H1 (cell line): ENCODE measurements around the gene GALNT9.

Source experiments
- ATF3 ChIP-seq: IDR thresholded peaks from 2 replicates; pipeline ENCODE4 v1.6.1; 2011; ENCODE audit warnings: low read depth, mild to moderate bottlenecking, low read length; ENCODE audit not compliant: insufficient read depth
- BRCA1 ChIP-seq: IDR thresholded peaks from 2 replicates; pipeline ENCODE4 v1.6.1; 2012; ENCODE audit warnings: low read depth, low read length, improper control_type of control experiment
- CHD1 ChIP-seq: IDR thresholded peaks from 2 replicates; pipeline ENCODE4 v1.6.1; 2012; ENCODE audit warnings: low read depth, low read length, improper control_type of control experiment
- CTCF ChIP-seq, 3 experiments: IDR thresholded peaks; 1 replicate in 2 of 3; 2 replicates in 1 of 3; pipeline versions ENCODE4 v1.5.1 to v1.6.1; 2011; ENCODE audit warnings: low read length in 3 of 3, mild to moderate bottlenecking in 3 of 3, inconsistent platforms in 2 of 3, low read depth in 1 of 3, moderate library complexity in 1 of 3; ENCODE audit not compliant: insufficient read depth in 1 of 3; ENCODE audit errors: control extremely low read depth in 1 of 3
- EP300 ChIP-seq, 2 experiments: IDR thresholded peaks; 1 replicate in 1 of 2; 2 replicates in 1 of 2; pipeline ENCODE4 v1.6.1; 2011 to 2012; ENCODE audit warnings: low read depth in 2 of 2, low read length in 2 of 2, mild to moderate bottlenecking in 2 of 2, borderline replicate concordance in 1 of 2, inconsistent platforms in 1 of 2, moderate library complexity in 1 of 2
- EZH2 ChIP-seq: fragments of 200-600 bp; sonication (generic); IDR thresholded peaks from 2 replicates; pipeline ENCODE4 v1.7.1; 2012; ENCODE audit warnings: low read depth, mild to moderate bottlenecking, moderate library complexity, low read length, inconsistent platforms; ENCODE audit not compliant: severe bottlenecking
- RNF2 ChIP-seq: fragments of 200-900, 300-1000 bp; sonication (generic); IDR thresholded peaks from 2 replicates; pipeline ENCODE4 v1.7.1; 2016; ENCODE audit warnings: borderline replicate concordance, low read depth, mild to moderate bottlenecking, antibody characterized with exemption, low read length; ENCODE audit not compliant: poor library complexity, severe bottlenecking; ENCODE audit errors: missing control alignments
- RXRA ChIP-seq: IDR thresholded peaks from 2 replicates; pipeline ENCODE4 v1.6.1; 2011; ENCODE audit warnings: low read depth, mild to moderate bottlenecking, low read length, moderate library complexity; ENCODE audit not compliant: insufficient read depth
- SUZ12 ChIP-seq: fragments of 200-600 bp; sonication (generic); IDR thresholded peaks from 2 replicates; pipeline ENCODE4 v1.6.1; 2012; ENCODE audit warnings: mild to moderate bottlenecking, inconsistent platforms, low read length, moderate library complexity, mixed read lengths
- YY1 ChIP-seq: IDR thresholded peaks from 2 replicates; pipeline ENCODE4 v1.6.1; 2011; ENCODE audit warnings: low read depth, mild to moderate bottlenecking, low read length

- TF ChIP-seq YY1 (no peak), RNF2 (no peak), SUZ12 (no peak), BRCA1 (no peak), EP300 (IDR thresholded peaks at IDR 0.05; ENCODE audit: borderline replicate concordance in 1 of 2, low read depth in 2 of 2, low read length in 2 of 2) (no peak), CTCF (IDR thresholded peaks at IDR 0.05; ENCODE audit: control extremely low read depth in 1 of 3, insufficient read depth in 1 of 3, low read depth in 1 of 3, low read length in 3 of 3) (no peak), ATF3 (no peak), EZH2 (no peak), CHD1 (no peak), RXRA (no peak)
Measured at GRCh38 chr12:132155771-132156572, 173.4 kb downstream of the GALNT9 start.
